K562 (cell line): ENCODE results near the gene LIPT1. TPM values are rescaled to one million over a fixed set of nuclear protein-coding genes. Genes with fewer than 3 reads are reported as not detected.

Experiments
- BACH1 ChIP-seq: fragments of 200-800 bp; sonication (Bioruptor generic); IDR thresholded peaks from 2 replicates; pipeline ENCODE4 v1.6.1; 2016; ENCODE audit warnings: missing genetic modification characterization, missing compliant biosample characterization
- CEBPG ChIP-seq, 3 experiments: fragments of 200-800 bp in 1 of 3; sonication (Bioruptor generic) in 1 of 3; sonication (generic) in 1 of 3; formaldehyde crosslinking in 1 of 3; IDR thresholded peaks in 2 of 3; conservative IDR thresholded peaks in 1 of 3; 2 replicates each; pipeline versions ENCODE4 v1.6.1 to v1.8.0; 2016 to 2022; ENCODE audit warnings: missing compliant biosample characterization in 2 of 3, missing genetic modification characterization in 2 of 3, mild to moderate bottlenecking in 1 of 3, missing genetic modification reagents in 1 of 3
- EGR1 ChIP-seq: fragments of 450-650 bp; conservative IDR thresholded peaks from 2 replicates; pipeline ENCODE4 v1.6.1; 2017; ENCODE audit warnings: mild to moderate bottlenecking
- ELF2 ChIP-seq: fragments of 250-450 bp; sonication (Bioruptor Pico); IDR thresholded peaks from 2 replicates; pipeline ENCODE4 v1.5.0; 2021; ENCODE audit warnings: mild to moderate bottlenecking
- FOXM1 ChIP-seq, 2 experiments: fragments of 450-650 bp in 1 of 2; sonication (generic) in 1 of 2; formaldehyde crosslinking in 1 of 2; IDR thresholded peaks; 2 replicates each; pipeline versions ENCODE4 v1.6.1 to v1.9.0; 2017 to 2022; ENCODE audit warnings: low read depth in 2 of 2, mild to moderate bottlenecking in 2 of 2, missing genetic modification reagents in 1 of 2, moderate library complexity in 1 of 2
- GTF2A2 ChIP-seq: IDR thresholded peaks from 2 replicates; pipeline ENCODE4 v1.6.1; 2016; ENCODE audit warnings: mild to moderate bottlenecking, missing genetic modification characterization, missing compliant biosample characterization
- HDAC1 ChIP-seq, 2 experiments: fragments of 450-650 bp; IDR thresholded peaks; 2 replicates each; pipeline ENCODE4 v1.6.1; 2016 to 2017; ENCODE audit warnings: inconsistent platforms in 1 of 2, mild to moderate bottlenecking in 1 of 2, moderate library complexity in 1 of 2
- LCOR ChIP-seq: sonication (generic); formaldehyde crosslinking; IDR thresholded peaks from 2 replicates; pipeline ENCODE4 v1.8.0; 2022; ENCODE audit warnings: mild to moderate bottlenecking, missing genetic modification reagents
- MBD2 ChIP-seq: sonication (generic); IDR thresholded peaks from 2 replicates; pipeline ENCODE4 v1.6.1; 2016; ENCODE audit warnings: low read depth, borderline replicate concordance
- POLR2A ChIP-seq: fragments of 450-650 bp; conservative IDR thresholded peaks from 2 replicates; pipeline ENCODE4 v1.6.1; 2016
- RBM15 ChIP-seq: fragments of 200-400 bp; formaldehyde crosslinking; IDR thresholded peaks from 2 replicates; pipeline ENCODE4 v1.6.1; 2018; ENCODE audit warnings: mild to moderate bottlenecking, low read length, moderate library complexity; ENCODE audit not compliant: insufficient read depth
- RBM34 ChIP-seq: fragments of 200-400 bp; formaldehyde crosslinking; IDR thresholded peaks from 2 replicates; pipeline ENCODE4 v1.6.1; 2018; ENCODE audit warnings: low read length, borderline replicate concordance; ENCODE audit not compliant: insufficient read depth
- SIN3B ChIP-seq: fragments of 450-650 bp; IDR thresholded peaks from 2 replicates; pipeline ENCODE4 v1.6.1; 2017; ENCODE audit warnings: low read depth, mild to moderate bottlenecking, moderate library complexity
- ZC3H4 ChIP-seq: sonication (generic); formaldehyde crosslinking; IDR thresholded peaks from 2 replicates; pipeline ENCODE4 v1.9.0; 2021; ENCODE audit warnings: missing genetic modification reagents, borderline replicate concordance
- ZNF830 ChIP-seq: fragments of 250-450 bp; sonication (Bioruptor Pico); IDR thresholded peaks from 2 replicates; pipeline ENCODE4 v1.5.0; 2021; ENCODE audit warnings: mild to moderate bottlenecking
- polyA plus RNA-seq, 8 experiments: library from polyadenylated mRNA; depleted of rRNA in 4 of 8; stranded (reverse) in 5 of 8; unstranded in 3 of 8; fragments of >200 nt; fragmentation: Nextera tagmentation in 2 of 8; fragmentation: Illumina TruSeq in 1 of 8; extraction: Ambion mirVana in 2 of 8; extraction: Trizol in 1 of 8; gene quantifications; 2 replicates each; pipeline versions ENCODE4 v1.2.1 to v1.2.3, GENCODE V29; 2011 to 2014; ENCODE audit warnings: inconsistent platforms in 1 of 8, missing spikeins in 1 of 8
- total RNA-seq, 7 experiments: library from RNA; depleted of rRNA in 6 of 7; stranded (reverse); fragments of >200 nt in 6 of 7; fragmentation: Illumina TruSeq in 2 of 7; extraction: Trizol in 2 of 7; gene quantifications; 2 replicates each; pipeline versions ENCODE4 v1.2.1 to v1.2.3, GENCODE V29; 2011 to 2021; ENCODE audit warnings: low replicate concordance in 1 of 7
- TF ChIP-seq, protein P1 (sequence below): sonication (generic); formaldehyde crosslinking; IDR thresholded peaks from 2 replicates; pipeline ENCODE4 v1.8.1; 2023; ENCODE audit warnings: mild to moderate bottlenecking, missing genetic modification reagents
- TF ChIP-seq, protein P2 (sequence below): fragments of 450-650 bp; conservative IDR thresholded peaks from 2 replicates; pipeline ENCODE4 v1.6.1; 2016; ENCODE audit warnings: missing genetic modification characterization, low read depth, mild to moderate bottlenecking, missing compliant biosample characterization, moderate library complexity
- TF ChIP-seq, protein P3 (sequence below): fragments of 450-650 bp; IDR thresholded peaks from 2 replicates; pipeline ENCODE4 v1.6.1; 2016; ENCODE audit warnings: mild to moderate bottlenecking
- TF ChIP-seq, protein P4 (sequence below): fragments of 450-650 bp; IDR thresholded peaks from 2 replicates; pipeline ENCODE4 v1.6.1; 2016; ENCODE audit warnings: antibody characterized with exemption

The LIPT1 gene
- total and polyA plus RNA-seq, 9 of the 15 experiments (the other 6 are each of a cell fraction or from before 2014, with no cell fraction given), result 6.4 to 18.3 (median 11.6) TPM

DNA sequence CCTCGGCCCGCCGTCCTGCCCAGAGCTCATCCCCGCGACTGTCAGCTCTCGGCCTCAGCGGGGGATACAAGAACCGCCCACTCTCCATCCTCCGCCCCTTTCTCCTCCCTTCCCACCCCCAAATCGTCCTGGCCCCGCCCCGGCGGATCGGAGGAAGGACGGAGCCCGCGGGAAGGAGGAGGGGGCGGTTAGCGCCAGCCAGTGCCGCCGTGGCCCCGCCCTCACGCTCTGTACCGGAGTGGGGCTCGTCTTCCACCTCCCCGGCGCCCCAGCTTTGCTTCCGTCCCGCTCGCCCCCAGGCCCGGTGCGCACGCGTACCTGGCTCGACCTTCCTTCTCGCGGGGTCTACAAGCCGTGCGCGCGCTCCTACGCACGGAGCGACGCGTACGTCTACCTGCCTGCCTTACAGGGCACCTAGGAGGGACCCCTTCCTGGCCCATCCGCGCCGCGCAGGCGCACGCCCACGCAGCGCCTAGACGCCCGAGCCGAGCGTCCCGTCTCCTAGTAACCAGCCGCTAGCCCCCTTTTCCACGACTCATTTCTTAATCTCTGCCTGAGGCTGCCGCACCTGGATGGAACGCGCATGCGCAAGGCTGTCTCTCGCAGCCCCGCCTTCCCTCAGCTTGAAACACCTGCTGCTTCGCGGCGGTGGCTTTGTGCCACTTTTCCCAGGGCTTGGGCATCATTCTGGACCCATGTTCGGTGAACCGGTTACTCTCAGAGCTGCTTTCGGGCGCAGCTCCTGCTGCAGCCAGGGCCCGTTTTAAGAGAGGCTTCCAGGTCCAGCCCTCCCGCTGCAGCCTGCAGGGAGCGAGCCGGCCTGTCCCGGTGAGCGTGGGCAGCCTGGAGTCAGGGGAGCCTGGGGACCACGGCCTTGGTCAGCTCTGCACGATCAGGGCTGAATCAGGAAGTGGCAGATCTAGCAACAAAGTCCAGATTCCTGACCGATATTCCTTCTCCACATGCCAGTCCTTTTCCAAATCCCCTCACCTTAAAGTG is 13.4 kb upstream of the LIPT1 start, which contains the start of gene C2orf15 (continued):
- TF ChIP-seq, protein P1, sequence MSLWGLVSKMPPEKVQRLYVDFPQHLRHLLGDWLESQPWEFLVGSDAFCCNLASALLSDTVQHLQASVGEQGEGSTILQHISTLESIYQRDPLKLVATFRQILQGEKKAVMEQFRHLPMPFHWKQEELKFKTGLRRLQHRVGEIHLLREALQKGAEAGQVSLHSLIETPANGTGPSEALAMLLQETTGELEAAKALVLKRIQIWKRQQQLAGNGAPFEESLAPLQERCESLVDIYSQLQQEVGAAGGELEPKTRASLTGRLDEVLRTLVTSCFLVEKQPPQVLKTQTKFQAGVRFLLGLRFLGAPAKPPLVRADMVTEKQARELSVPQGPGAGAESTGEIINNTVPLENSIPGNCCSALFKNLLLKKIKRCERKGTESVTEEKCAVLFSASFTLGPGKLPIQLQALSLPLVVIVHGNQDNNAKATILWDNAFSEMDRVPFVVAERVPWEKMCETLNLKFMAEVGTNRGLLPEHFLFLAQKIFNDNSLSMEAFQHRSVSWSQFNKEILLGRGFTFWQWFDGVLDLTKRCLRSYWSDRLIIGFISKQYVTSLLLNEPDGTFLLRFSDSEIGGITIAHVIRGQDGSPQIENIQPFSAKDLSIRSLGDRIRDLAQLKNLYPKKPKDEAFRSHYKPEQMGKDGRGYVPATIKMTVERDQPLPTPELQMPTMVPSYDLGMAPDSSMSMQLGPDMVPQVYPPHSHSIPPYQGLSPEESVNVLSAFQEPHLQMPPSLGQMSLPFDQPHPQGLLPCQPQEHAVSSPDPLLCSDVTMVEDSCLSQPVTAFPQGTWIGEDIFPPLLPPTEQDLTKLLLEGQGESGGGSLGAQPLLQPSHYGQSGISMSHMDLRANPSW (CRISPR knock-in tag), result no peak
- TF ChIP-seq LCOR (CRISPR knock-in tag), result peak; percentile 77
- TF ChIP-seq HDAC1 (IDR thresholded peaks at IDR 0.05), result no peak
- TF ChIP-seq POLR2A, result 0 out of 2 replicates have a peak, but pooled peaks have one; percentile 45
- TF ChIP-seq ELF2 (CRISPR knock-in tag), result no peak
- no peak for TF ChIP-seq BACH1
- no peak for TF ChIP-seq RBM15
- TF ChIP-seq EGR1, result peak; percentile 92
- TF ChIP-seq, protein P2, sequence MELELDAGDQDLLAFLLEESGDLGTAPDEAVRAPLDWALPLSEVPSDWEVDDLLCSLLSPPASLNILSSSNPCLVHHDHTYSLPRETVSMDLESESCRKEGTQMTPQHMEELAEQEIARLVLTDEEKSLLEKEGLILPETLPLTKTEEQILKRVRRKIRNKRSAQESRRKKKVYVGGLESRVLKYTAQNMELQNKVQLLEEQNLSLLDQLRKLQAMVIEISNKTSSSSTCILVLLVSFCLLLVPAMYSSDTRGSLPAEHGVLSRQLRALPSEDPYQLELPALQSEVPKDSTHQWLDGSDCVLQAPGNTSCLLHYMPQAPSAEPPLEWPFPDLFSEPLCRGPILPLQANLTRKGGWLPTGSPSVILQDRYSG (tag), result no peak
- no peak for TF ChIP-seq ZC3H4 (CRISPR knock-in tag)
- TF ChIP-seq CEBPG (CRISPR knock-in tag; IDR thresholded peaks at IDR 0.05), result no peak
- TF ChIP-seq CEBPG (tag; conservative IDR thresholded peaks at IDR 0.05 in 1 of 2, IDR thresholded peaks at IDR 0.05 in 1 of 2), result 0 out of 4 replicates have a peak, but pooled peaks of 1 of the 2 experiments have one; percentile 10
- TF ChIP-seq ZNF830, result no peak
- TF ChIP-seq RBM34, result no peak
- TF ChIP-seq, protein P3, sequence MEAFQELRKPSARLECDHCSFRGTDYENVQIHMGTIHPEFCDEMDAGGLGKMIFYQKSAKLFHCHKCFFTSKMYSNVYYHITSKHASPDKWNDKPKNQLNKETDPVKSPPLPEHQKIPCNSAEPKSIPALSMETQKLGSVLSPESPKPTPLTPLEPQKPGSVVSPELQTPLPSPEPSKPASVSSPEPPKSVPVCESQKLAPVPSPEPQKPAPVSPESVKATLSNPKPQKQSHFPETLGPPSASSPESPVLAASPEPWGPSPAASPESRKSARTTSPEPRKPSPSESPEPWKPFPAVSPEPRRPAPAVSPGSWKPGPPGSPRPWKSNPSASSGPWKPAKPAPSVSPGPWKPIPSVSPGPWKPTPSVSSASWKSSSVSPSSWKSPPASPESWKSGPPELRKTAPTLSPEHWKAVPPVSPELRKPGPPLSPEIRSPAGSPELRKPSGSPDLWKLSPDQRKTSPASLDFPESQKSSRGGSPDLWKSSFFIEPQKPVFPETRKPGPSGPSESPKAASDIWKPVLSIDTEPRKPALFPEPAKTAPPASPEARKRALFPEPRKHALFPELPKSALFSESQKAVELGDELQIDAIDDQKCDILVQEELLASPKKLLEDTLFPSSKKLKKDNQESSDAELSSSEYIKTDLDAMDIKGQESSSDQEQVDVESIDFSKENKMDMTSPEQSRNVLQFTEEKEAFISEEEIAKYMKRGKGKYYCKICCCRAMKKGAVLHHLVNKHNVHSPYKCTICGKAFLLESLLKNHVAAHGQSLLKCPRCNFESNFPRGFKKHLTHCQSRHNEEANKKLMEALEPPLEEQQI, result no peak
- no peak for TF ChIP-seq FOXM1 (IDR thresholded peaks at IDR 0.05; ENCODE audit: low read depth)
- TF ChIP-seq FOXM1 (CRISPR knock-in tag; IDR thresholded peaks at IDR 0.05; ENCODE audit: low read depth), result no peak
- TF ChIP-seq SIN3B, result no peak; the same call in 1 of the 2 replicates
- no peak for TF ChIP-seq MBD2
- no peak for TF ChIP-seq GTF2A2 (tag)
- TF ChIP-seq, protein P4, sequence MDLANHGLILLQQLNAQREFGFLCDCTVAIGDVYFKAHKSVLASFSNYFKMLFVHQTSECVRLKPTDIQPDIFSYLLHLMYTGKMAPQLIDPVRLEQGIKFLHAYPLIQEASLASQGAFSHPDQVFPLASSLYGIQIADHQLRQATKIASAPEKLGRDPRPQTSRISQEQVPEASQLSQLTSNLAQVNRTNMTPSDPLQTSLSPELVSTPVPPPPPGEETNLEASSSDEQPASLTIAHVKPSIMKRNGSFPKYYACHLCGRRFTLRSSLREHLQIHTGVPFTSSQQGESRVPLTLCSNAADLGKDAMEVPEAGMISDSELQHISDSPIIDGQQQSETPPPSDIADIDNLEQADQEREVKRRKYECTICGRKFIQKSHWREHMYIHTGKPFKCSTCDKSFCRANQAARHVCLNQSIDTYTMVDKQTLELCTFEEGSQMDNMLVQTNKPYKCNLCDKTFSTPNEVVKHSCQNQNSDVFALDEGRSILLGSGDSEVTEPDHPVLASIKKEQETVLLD, result peak; percentile 97
